Kidney epithelial cell (primary cell): Measurements from ENCODE around the gene ERC1. TPM values are rescaled to one million over a fixed set of nuclear protein-coding genes. Genes with fewer than 3 reads are reported as not detected.

Experiments used
- DNase-seq: peaks from one replicate; pipeline ENCODE4 v3.0.0-alpha.2; 2010; ENCODE audit warnings: low read depth
- H3K27me3 ChIP-seq: 2 replicates; pipeline ENCODE4 v1.6.0; 2011; ENCODE audit warnings: low read length; ENCODE audit not compliant: control insufficient read depth, insufficient read depth
- H3K36me3 ChIP-seq: 2 replicates; pipeline ENCODE4 v1.5.1; 2011; ENCODE audit warnings: low read length; ENCODE audit not compliant: control insufficient read depth, insufficient read depth
- H3K4me3 ChIP-seq: 2 replicates; pipeline ENCODE4 v1.5.1; 2011; ENCODE audit warnings: low read depth, mild to moderate bottlenecking, control low read depth, low read length
- CTCF ChIP-seq: IDR thresholded peaks from 2 replicates; pipeline ENCODE4 v1.5.1; 2011; ENCODE audit warnings: mild to moderate bottlenecking, moderate library complexity, low read length, control low read depth, inconsistent platforms; ENCODE audit not compliant: insufficient read depth, poor library complexity, severe bottlenecking
- total RNA-seq: library from RNA; depleted of rRNA; stranded (reverse); fragments of >200 nt; gene quantifications from 2 replicates; pipeline ENCODE4 v1.2.3, GENCODE V29; 2015

Gene ERC1
- total RNA-seq, 1 donor from 2014 or later = 16.4 TPM

DNA sequence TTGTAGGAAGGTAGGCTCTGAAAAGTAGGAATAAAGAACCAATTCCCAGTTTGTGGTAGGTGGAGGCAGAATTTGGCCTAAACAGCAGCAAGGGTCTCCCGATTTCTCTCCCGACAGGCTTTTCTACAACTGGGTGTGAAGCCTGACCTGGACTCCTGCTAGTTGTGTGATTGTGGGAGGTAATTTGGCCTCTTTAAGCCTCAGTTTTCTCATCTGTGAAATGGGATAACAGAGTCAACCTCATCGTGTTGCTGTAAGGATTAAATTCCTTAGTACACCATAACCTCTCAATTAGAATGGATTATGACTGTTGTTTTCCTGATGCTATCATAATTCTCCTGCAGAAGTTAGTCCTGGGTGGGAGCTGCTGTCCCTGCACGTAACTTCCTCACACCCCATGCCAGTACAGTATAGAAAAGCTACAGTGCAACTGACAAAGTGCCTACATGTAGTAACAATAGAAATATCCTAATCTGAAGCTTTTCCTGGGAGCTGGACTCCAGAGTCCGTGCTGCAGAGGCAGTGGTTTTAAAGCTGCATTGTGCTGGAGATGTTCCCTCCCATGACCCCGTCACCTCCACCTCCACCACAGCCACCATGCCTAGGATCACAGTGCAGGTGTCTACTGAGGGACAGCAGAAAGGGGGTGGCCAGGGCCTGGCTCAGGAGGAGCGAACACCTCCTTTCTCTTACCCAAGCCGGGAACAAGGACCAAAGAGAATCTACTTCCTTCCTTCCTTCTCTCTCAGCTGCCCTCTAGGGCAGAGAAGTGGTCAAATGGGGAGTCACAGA, 526.9 kb downstream of the ERC1 start:
- Histone ChIP-seq H3K4me3 (no peak overlapping the region), H3K27me3 (no peaks in the 10 kb centered on the region), H3K36me3 (no peaks in the 10 kb centered on the region)
- DNase-seq = no peak
- no peak for TF ChIP-seq CTCF

- H3K4me3 ChIP-seq = no peak overlapping the region
- DNase-seq = peak; percentile 85
- no peaks in the 10 kb centered on the region for H3K27me3 ChIP-seq
- H3K36me3 ChIP-seq = no peaks in the 10 kb centered on the region
- TF ChIP-seq CTCF = no peak
Observed at GRCh38 chr12:1518591-1519516, 527.8 kb downstream of the ERC1 start.

DNA sequence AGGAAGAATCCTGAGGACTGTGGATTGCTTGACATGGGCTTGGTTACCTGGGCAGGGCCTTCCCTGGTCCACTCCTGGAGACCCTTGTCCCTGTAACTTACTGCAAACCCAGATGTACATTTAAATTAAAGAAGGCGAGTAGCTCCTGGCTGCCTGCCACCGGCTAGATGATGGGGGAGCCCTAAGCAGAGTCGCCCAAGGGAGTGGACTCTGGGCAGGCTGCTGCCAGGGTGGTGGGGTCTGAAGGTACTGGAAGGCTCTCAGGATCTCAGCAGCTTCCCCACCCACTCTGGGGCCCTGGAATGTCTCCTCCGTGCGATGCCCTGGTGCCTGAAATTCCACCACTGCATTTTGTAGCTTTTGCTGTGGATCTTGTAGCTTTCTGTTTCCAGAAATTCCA, 528.6 kb downstream of the ERC1 start:
- Histone ChIP-seq H3K4me3 (no peak overlapping the region), H3K36me3 (no peaks in the 10 kb centered on the region), H3K27me3 (no peaks in the 10 kb centered on the region)
- no peak for TF ChIP-seq CTCF
- DNase-seq = no peak

DNA sequence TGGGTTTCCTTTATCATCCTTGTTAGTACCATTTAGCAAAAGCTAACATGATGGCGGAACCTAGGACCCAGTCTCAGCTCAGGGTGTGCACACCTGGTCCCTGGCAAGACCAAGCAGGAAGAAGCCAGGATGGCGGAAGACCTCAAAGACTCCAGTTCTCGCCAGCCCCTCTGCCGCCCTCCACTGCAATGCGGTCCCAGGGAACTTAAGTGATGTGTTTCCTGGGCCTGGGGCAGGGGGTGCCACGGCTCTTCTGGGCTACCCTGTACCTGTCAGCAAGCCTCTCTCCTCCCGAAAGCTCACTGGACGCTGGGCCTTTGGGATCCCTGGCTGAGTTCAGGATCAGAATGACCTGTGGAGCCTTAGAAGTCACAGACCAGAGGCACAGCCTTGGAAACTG, 532.0 kb downstream of the ERC1 start:
- no peaks in the 10 kb centered on the region for H3K36me3 ChIP-seq
- DNase-seq = no peak
- no peak for TF ChIP-seq CTCF
- H3K27me3 ChIP-seq = no peaks in the 10 kb centered on the region
- no peak overlapping the region for H3K4me3 ChIP-seq

- H3K4me3 ChIP-seq = no peak overlapping the region
- no peaks in the 10 kb centered on the region for H3K36me3 ChIP-seq
- no peak for TF ChIP-seq CTCF
- no peaks in the 10 kb centered on the region for H3K27me3 ChIP-seq
- DNase-seq = no peak
Observed at GRCh38 chr12:1523558-1524050, 532.6 kb downstream of the ERC1 start.
